Tibial artery (tissue), 4 donors: ENCODE results near the gene PNKP.
A peak's percentile ranks its signal among the peaks of the same experiment; 100 is the strongest.

Experiments
- DNase-seq, 2 donors: peaks; one replicate each; pipeline ENCODE4 v3.0.0-alpha.2; 2019
- H3K27ac ChIP-seq, 2 donors: fragments of 200-600 bp; sonication (generic) in 1 of 2; 1 replicate in 1 of 2; 2 replicates in 1 of 2; pipeline ENCODE4 v1.5.1; 2018 to 2019; ENCODE audit warnings: mild to moderate bottlenecking in 1 of 2
- H3K27me3 ChIP-seq, 2 donors: fragments of 200-600 bp; sonication (generic) in 1 of 2; one replicate each; pipeline versions ENCODE4 v1.5.1 to v1.6.0; 2016 to 2019
- H3K36me3 ChIP-seq, 3 donors: fragments of 200-600 bp; sonication (generic) in 2 of 3; one replicate each; pipeline ENCODE4 v1.5.1; 2016 to 2019; ENCODE audit warnings: mild to moderate bottlenecking in 2 of 3
- H3K4me1 ChIP-seq, 4 donors: fragments of 200-600 bp; sonication (generic) in 2 of 4; 1 replicate in 3 of 4; 2 replicates in 1 of 4; pipeline ENCODE4 v1.5.1; 2016 to 2019
- H3K4me3 ChIP-seq, 2 donors: fragments of 200-600 bp; sonication (generic) in 1 of 2; 1 replicate in 1 of 2; 2 replicates in 1 of 2; pipeline ENCODE4 v1.5.1; 2018 to 2019; ENCODE audit warnings: mild to moderate bottlenecking in 2 of 2
- H3K9me3 ChIP-seq, 3 donors: fragments of 200-600 bp; sonication (generic) in 1 of 3; one replicate each; pipeline ENCODE4 v1.5.1; 2016 to 2019
- intact Hi-C: fragments of 100-400 bp; cut with DNase I; formaldehyde crosslinking; loops from one replicate; pipeline ENCODE4 v1.15.0; 2023; ENCODE audit warnings: low total_unique reads
- TF ChIP-seq, protein P1 (sequence below), 2 experiments: fragments of 200-600 bp in 1 of 2; fragments of 450-650 bp in 1 of 2; IDR thresholded peaks; one replicate each; pipeline ENCODE4 v1.5.1; 2017 to 2019; ENCODE audit warnings: antibody characterized with exemption in 2 of 2, mild to moderate bottlenecking in 1 of 2, moderate library complexity in 1 of 2

The PNKP gene

DNA sequence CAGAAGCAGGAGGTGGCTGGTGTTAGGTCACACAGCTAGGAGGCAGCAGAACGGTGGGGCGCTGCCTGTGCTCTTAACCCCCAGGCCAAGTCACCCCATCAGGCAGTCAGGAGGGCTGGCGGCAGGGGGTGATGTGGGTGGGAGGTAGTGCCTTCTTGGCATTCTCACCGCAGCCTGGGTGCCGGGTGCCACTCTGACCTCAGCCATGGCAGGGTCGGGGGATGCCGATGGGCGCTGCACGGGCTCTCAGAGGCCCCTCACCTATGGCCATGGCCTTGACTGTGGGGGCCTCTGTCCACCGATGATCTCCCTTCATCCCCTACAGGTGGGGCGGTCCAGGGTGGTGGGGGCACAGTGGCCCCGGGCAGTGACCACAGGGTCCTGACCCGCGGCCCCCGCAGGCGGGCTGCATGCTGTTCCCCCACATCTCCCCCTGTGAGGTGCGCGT, 10.8 kb downstream of the PNKP start:
- intact Hi-C loops = no loop called here
- H3K27me3 ChIP-seq = no peaks in the 10 kb centered on the region
- H3K27ac ChIP-seq = no peak overlapping the region
- no peaks in the 10 kb centered on the region for H3K9me3 ChIP-seq
- peaks cover 39 to 74% (median 67%) of the 10 kb centered on the region in 3 donors for H3K36me3 ChIP-seq
- H3K4me1 ChIP-seq = peaks cover 0 to 33% (median 21%) of the 10 kb centered on the region in 4 donors
- TF ChIP-seq, protein P1, sequence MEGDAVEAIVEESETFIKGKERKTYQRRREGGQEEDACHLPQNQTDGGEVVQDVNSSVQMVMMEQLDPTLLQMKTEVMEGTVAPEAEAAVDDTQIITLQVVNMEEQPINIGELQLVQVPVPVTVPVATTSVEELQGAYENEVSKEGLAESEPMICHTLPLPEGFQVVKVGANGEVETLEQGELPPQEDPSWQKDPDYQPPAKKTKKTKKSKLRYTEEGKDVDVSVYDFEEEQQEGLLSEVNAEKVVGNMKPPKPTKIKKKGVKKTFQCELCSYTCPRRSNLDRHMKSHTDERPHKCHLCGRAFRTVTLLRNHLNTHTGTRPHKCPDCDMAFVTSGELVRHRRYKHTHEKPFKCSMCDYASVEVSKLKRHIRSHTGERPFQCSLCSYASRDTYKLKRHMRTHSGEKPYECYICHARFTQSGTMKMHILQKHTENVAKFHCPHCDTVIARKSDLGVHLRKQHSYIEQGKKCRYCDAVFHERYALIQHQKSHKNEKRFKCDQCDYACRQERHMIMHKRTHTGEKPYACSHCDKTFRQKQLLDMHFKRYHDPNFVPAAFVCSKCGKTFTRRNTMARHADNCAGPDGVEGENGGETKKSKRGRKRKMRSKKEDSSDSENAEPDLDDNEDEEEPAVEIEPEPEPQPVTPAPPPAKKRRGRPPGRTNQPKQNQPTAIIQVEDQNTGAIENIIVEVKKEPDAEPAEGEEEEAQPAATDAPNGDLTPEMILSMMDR (IDR thresholded peaks at IDR 0.05) = no peak
- H3K4me3 ChIP-seq = no peak overlapping the region
- no peak for DNase-seq

DNA sequence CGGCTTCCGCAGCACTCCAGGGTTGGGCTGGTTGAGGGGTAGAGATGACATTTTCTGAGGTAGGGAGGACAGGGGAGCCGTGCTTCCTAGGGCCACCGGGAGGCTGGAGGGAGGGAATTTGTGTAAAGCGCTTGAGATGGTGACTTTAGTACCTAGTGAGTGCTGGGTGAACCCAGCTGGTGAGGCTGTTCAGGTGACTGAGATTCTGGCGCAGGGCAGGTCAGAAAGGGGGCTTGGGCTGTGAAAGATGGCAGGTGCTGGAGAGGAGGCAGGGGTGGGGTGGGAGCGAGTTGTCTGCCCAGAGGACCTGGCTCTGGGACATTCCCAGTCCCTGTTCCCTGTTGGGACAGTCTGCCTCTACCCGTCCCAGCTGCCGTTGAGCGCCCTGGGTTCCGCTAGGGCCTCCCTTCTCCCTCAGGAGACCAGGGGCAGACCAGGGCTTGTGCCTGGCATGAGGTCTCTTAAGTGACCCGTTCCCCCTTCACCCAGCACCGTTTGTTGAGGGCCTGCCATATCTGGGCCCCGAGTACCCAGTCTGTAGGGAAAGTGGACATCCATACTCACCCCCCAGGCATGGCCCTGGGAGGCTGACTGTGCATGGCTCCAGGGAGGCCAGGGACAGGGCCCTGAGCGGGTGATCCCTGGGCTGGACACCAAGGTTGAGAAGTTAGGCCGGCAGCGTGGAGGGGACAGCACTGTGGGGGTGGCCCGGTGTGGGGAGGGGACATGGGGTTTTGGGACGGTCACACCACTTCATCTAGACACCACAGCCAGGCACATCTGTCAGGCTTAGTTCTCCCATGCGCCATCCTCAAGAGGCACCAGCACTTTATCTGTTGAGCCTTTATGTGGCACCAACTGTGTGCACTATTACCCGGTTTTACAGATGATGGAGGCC, 11.5 kb downstream of the PNKP start:
- no peak for DNase-seq
- Histone ChIP-seq H3K4me3 (no peak overlapping the region), H3K9me3 (no peaks in the 10 kb centered on the region), H3K27ac (no peak overlapping the region), H3K4me1 (peaks cover 0 to 33% (median 21%) of the 10 kb centered on the region in 4 donors), H3K27me3 (no peaks in the 10 kb centered on the region), H3K36me3 (peaks cover 39 to 68% (median 60%) of the 10 kb centered on the region in 3 donors)
- TF ChIP-seq, protein P1 (IDR thresholded peaks at IDR 0.05) = no peak
- intact Hi-C loops = no loop called here

DNA sequence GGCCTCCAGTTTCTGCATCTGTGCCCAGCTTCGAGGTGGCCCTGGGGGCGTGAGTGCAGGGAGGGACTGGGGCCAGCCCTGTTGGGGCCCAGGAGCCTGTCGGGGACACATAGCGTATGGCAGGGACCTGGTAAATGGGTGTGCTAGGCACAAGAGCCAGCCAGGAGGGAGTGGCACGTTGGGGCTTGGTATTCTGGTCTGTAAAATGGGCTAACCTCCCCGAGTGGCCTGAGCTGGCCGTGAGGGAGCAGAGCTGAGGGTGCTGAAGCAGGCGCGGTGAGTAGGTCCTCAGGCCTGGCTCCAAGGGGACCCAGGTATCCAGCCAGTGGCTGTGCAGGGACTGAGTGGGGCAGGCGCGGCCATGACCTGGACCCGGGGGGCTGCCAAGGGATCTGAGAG, 12.1 kb downstream of the PNKP start:
- no peak overlapping the region for H3K4me3 ChIP-seq
- no peaks in the 10 kb centered on the region for H3K27me3 ChIP-seq
- peaks cover 39 to 61% (median 54%) of the 10 kb centered on the region in 3 donors for H3K36me3 ChIP-seq
- intact Hi-C loops = no loop called here
- no peak overlapping the region for H3K27ac ChIP-seq
- peaks cover 0 to 35% (median 22%) of the 10 kb centered on the region in 4 donors for H3K4me1 ChIP-seq
- DNase-seq = no peak
- H3K9me3 ChIP-seq = no peaks in the 10 kb centered on the region
- TF ChIP-seq, protein P1 (IDR thresholded peaks at IDR 0.05) = no peak

DNA sequence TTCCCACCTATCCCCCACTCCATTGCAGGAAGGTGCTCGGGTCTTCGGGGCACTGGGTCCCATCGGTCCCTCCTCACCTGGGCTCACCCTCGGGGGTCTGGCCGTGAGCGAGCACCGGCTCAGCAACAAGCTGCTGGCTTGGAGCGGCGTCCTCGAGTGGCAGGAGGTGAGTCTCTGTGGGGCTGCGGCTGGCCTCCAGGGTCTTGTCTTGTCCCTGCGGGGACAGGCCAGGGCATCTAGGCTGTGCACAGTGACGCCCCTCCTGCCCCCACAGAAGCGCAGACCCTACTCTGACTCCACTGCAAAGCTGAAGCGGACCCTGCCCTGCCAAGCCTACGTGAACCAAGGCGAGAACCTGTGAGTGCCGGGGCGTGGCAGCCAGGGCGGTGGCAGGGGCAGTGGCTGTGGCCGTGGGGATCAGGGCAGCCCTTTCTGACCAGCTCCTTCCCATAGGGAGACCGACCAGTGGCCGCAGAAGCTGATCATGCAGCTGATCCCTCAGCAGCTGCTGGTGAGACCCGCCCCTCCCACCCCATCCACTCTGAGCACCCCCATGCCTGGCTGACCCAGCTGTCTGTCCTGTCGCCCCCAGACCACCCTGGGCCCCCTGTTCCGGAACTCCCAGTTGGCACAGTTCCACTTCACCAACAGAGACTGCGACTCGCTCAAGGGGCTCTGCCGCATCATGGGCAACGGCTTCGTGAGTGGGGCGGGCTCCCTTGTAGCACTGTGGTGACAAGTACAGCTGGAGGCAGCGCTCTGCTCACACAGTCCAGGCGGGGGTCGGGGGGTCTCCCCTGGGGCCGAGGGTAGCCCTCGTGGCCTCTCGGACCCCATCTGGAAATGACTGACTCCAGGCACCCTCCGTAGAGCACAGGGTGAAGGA, 12.8 kb downstream of the PNKP start:
- no peak overlapping the region for H3K4me3 ChIP-seq
- H3K27ac ChIP-seq = peak overlapping the region in 1 of 2 donors; percentile 8
- H3K9me3 ChIP-seq = no peaks in the 10 kb centered on the region
- H3K36me3 ChIP-seq = peaks cover 39 to 55% (median 50%) of the 10 kb centered on the region in 3 donors
- peak in 1 of 2 donors; percentile 66 for DNase-seq
- TF ChIP-seq, protein P1 (IDR thresholded peaks at IDR 0.05) = no peak
- H3K27me3 ChIP-seq = no peaks in the 10 kb centered on the region
- intact Hi-C loops = no loop called here
- peaks cover 0 to 40% (median 26%) of the 10 kb centered on the region in 4 donors for H3K4me1 ChIP-seq

DNA sequence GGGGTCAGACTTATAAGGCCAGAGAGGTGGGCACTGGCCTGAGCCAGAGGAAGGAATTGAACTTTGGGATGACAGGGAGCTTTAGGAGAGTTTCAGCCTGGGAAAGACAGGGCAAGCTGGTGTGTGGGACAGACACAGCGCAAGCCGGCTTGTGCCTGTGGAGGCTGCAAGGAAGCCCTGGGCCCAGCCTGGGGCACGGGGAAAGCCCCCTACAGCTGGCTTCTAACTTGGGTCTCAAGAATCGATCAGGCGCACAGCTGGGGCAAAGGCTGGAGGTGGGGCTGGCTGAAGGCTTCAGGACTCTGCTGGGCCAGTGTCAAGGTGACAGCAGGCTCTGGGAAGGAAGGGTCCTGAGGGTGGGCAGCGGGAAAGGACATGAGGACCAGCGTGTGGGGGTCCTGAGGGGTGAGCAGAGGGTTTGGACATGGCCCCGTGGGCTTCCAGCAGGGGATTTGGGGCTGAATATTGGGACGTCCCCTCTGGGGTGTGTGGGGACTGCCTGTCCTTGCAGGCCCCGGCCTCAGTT, 13.5 kb downstream of the PNKP start:
- H3K4me3 ChIP-seq = no peak overlapping the region
- H3K4me1 ChIP-seq = peaks cover 0 to 40% (median 26%) of the 10 kb centered on the region in 4 donors
- H3K27me3 ChIP-seq = no peaks in the 10 kb centered on the region
- DNase-seq = no peak
- peak overlapping the region; percentile 8 for H3K27ac ChIP-seq
- intact Hi-C loops = no loop called here
- TF ChIP-seq, protein P1 (IDR thresholded peaks at IDR 0.05) = no peak
- H3K36me3 ChIP-seq = peaks cover 39 to 48% (median 47%) of the 10 kb centered on the region in 3 donors
- H3K9me3 ChIP-seq = no peaks in the 10 kb centered on the region
